H1 (cell line): Measurements from ENCODE around the gene EGFR. TPM values are rescaled to one million over a fixed set of nuclear protein-coding genes. Genes with fewer than 3 reads are reported as not detected.

Source experiments
- CTCF ChIA-PET: fragments of 300-600 bp; sonication (Branson Sonifier 250); formaldehyde crosslinking; loops from one replicate; lab custom pipeline; 2021; ENCODE audit not compliant: partially characterized antibody; lab: Charles Lee
- POLR2A ChIA-PET: fragments of 300-600 bp; sonication (Branson Sonifier 250); formaldehyde crosslinking; loops from one replicate; lab custom pipeline; 2021; ENCODE audit warnings: inconsistent platforms; ENCODE audit not compliant: partially characterized antibody; lab: Charles Lee
- DNase-seq, 2 experiments: peaks; one replicate each; pipeline versions ENCODE4 v3.0.0 to v3.0.0-alpha.2; 2010 to 2022; ENCODE audit warnings: low spot score in 2 of 2, low read depth in 1 of 2, mixed read lengths in 1 of 2
- FAIRE-seq: peaks from 2 replicates; lab custom pipeline; 2011; peaks lifted over from hg19 to GRCh38; lab: Jason Lieb, UNC
- H2AFZ ChIP-seq: 2 replicates; pipeline ENCODE4 v1.8.1; 2012; ENCODE audit warnings: low read length, inconsistent platforms
- H2AK5ac ChIP-seq: 2 replicates; pipeline ENCODE4 v1.6.1; 2013; ENCODE audit warnings: low read depth, low read length
- H2BK120ac ChIP-seq: replicated peaks from 2 replicates; pipeline ENCODE3; 2013; ENCODE audit warnings: low read depth, low read length, inconsistent platforms
- H2BK12ac ChIP-seq: 2 replicates; pipeline ENCODE4 v1.6.1; 2013; ENCODE audit warnings: low read depth, low read length
- H2BK15ac ChIP-seq: 2 replicates; pipeline ENCODE4 v1.6.1; 2013; ENCODE audit warnings: low read length
- H2BK20ac ChIP-seq: 2 replicates; pipeline ENCODE4 v1.6.1; 2013; ENCODE audit warnings: low read length
- H2BK5ac ChIP-seq: 2 replicates; pipeline ENCODE4 v1.6.1; 2013; ENCODE audit warnings: low read depth, low read length
- H3K14ac ChIP-seq: 2 replicates; pipeline ENCODE4 v1.6.1; 2013; ENCODE audit warnings: inconsistent platforms; ENCODE audit not compliant: insufficient read length
- H3K18ac ChIP-seq: 2 replicates; pipeline ENCODE4 v1.6.1; 2013; ENCODE audit warnings: low read length; ENCODE audit errors: extremely low read depth
- H3K23ac ChIP-seq: 2 replicates; pipeline ENCODE4 v1.6.1; 2013; ENCODE audit warnings: inconsistent platforms; ENCODE audit not compliant: insufficient read length
- H3K23me2 ChIP-seq: 2 replicates; pipeline ENCODE4 v1.6.1; 2013; ENCODE audit warnings: low read depth, low read length
- H3K27ac ChIP-seq: 2 replicates; pipeline ENCODE4 v1.6.1; 2011; ENCODE audit warnings: low read depth, low read length, inconsistent platforms
- H3K27me3 ChIP-seq, 4 experiments: replicated peaks in 1 of 4; 1 replicate in 1 of 4; 2 replicates in 3 of 4; pipeline versions ENCODE4 v1.6.1 to v1.8.1; 2011 to 2013; ENCODE audit warnings: low read length in 3 of 4, mild to moderate bottlenecking in 3 of 4, inconsistent platforms in 2 of 4, mixed read lengths in 2 of 4, moderate library complexity in 1 of 4; ENCODE audit not compliant: control insufficient read depth in 3 of 4, insufficient read depth in 3 of 4; ENCODE audit errors: extremely low read depth in 1 of 4
- H3K36me3 ChIP-seq, 4 experiments: 2 replicates each; pipeline versions ENCODE4 v1.6.1 to v1.8.1; 2011 to 2013; ENCODE audit warnings: mild to moderate bottlenecking in 4 of 4, low read length in 3 of 4, moderate library complexity in 2 of 4, control low read depth in 1 of 4, inconsistent platforms in 1 of 4; ENCODE audit not compliant: insufficient read depth in 4 of 4, control insufficient read depth in 2 of 4
- H3K4ac ChIP-seq: replicated peaks from 2 replicates; pipeline ENCODE3; 2013; ENCODE audit warnings: low read length, low read depth, mixed read lengths, inconsistent platforms; ENCODE audit not compliant: insufficient read length
- H3K4me1 ChIP-seq, 4 experiments: replicated peaks in 1 of 4; 1 replicate in 1 of 4; 2 replicates in 3 of 4; pipeline versions ENCODE4 v1.6.1 to v1.8.1; 2011 to 2013; ENCODE audit warnings: low read length in 3 of 4, inconsistent platforms in 2 of 4, mixed read lengths in 1 of 4; ENCODE audit not compliant: insufficient read depth in 4 of 4, control insufficient read depth in 3 of 4
- H3K4me2 ChIP-seq, 2 experiments: 2 replicates each; pipeline versions ENCODE4 v1.6.1 to v1.8.1; 2011 to 2013; ENCODE audit warnings: low read depth in 2 of 2, low read length in 2 of 2, control low read depth in 1 of 2, inconsistent platforms in 1 of 2, mild to moderate bottlenecking in 1 of 2; ENCODE audit not compliant: insufficient read depth in 1 of 2
- H3K4me3 ChIP-seq, 4 experiments: fragments of 200-600, 300-600 bp in 1 of 4; sonication (generic), shearing (Covaris generic), sonication (Bioruptor Twin) in 1 of 4; 2 replicates each; pipeline versions ENCODE4 v1.5.1 to v1.8.1; 2011 to 2016; ENCODE audit warnings: low read length in 4 of 4, low read depth in 3 of 4, control low read depth in 2 of 4, inconsistent platforms in 2 of 4, mild to moderate bottlenecking in 2 of 4, mixed read lengths in 1 of 4, moderate library complexity in 1 of 4; ENCODE audit not compliant: insufficient read depth in 2 of 4; ENCODE audit errors: extremely low read depth in 1 of 4
- H3K56ac ChIP-seq: replicated peaks from 2 replicates; pipeline ENCODE3; 2013; ENCODE audit warnings: low read depth, mild to moderate bottlenecking, mixed read lengths, low read length, inconsistent platforms; ENCODE audit not compliant: insufficient read length
- H3K79me1 ChIP-seq: 2 replicates; pipeline ENCODE4 v1.6.1; 2013; ENCODE audit warnings: low read depth, low read length, control low read depth
- H3K79me2 ChIP-seq, 2 experiments: 2 replicates each; pipeline versions ENCODE4 v1.6.1 to v1.8.1; 2012 to 2013; ENCODE audit warnings: low read length in 2 of 2, mild to moderate bottlenecking in 2 of 2, inconsistent platforms in 1 of 2; ENCODE audit not compliant: insufficient read depth in 2 of 2, control insufficient read depth in 1 of 2
- H3K9ac ChIP-seq, 4 experiments: replicated peaks in 1 of 4; 1 replicate in 1 of 4; 2 replicates in 3 of 4; pipeline versions ENCODE4 v1.6.1 to v1.8.1; 2011 to 2013; ENCODE audit warnings: low read depth in 3 of 4, low read length in 3 of 4, control low read depth in 2 of 4, mild to moderate bottlenecking in 2 of 4, moderate library complexity in 2 of 4, inconsistent platforms in 1 of 4; ENCODE audit errors: extremely low read depth in 1 of 4
- H3K9me3 ChIP-seq, 2 experiments: 2 replicates each; pipeline versions ENCODE4 v1.6.1 to v1.8.1; 2012 to 2013; ENCODE audit warnings: mild to moderate bottlenecking in 2 of 2, moderate library complexity in 2 of 2, control low read depth in 1 of 2, inconsistent platforms in 1 of 2, low read depth in 1 of 2, low read length in 1 of 2, mixed read lengths in 1 of 2; ENCODE audit not compliant: insufficient read depth in 2 of 2
- H4K20me1 ChIP-seq, 2 experiments: replicated peaks in 1 of 2; 2 replicates each; pipeline versions ENCODE3 to v1.8.1; 2011 to 2013; ENCODE audit warnings: inconsistent platforms in 2 of 2, low read length in 2 of 2, mild to moderate bottlenecking in 1 of 2; ENCODE audit not compliant: insufficient read depth in 2 of 2, control insufficient read depth in 1 of 2
- H4K5ac ChIP-seq: 2 replicates; pipeline ENCODE4 v1.6.1; 2013; ENCODE audit warnings: low read length, low read depth, mixed read lengths, inconsistent platforms; ENCODE audit not compliant: insufficient read length
- H4K8ac ChIP-seq: 2 replicates; pipeline ENCODE4 v1.8.0; 2013; ENCODE audit warnings: mild to moderate bottlenecking, moderate library complexity, low read length, inconsistent platforms; ENCODE audit not compliant: insufficient read depth; ENCODE audit errors: extremely low read depth
- H4K91ac ChIP-seq: replicated peaks from 2 replicates; pipeline ENCODE3; 2013; ENCODE audit warnings: low read length, mixed read lengths, inconsistent platforms; ENCODE audit not compliant: insufficient read length
- ASH2L ChIP-seq: fragments of 200-600, 300-600 bp; sonication (generic); IDR thresholded peaks from one replicate; pipeline ENCODE4 v1.7.1; 2017; ENCODE audit warnings: low read length
- CTBP2 ChIP-seq: IDR thresholded peaks from 2 replicates; pipeline ENCODE4 v1.7.0; 2011; ENCODE audit warnings: borderline replicate concordance, mild to moderate bottlenecking, moderate library complexity, mixed read lengths, low read length; ENCODE audit not compliant: insufficient read depth, insufficient read length
- SP4 ChIP-seq: IDR thresholded peaks from 2 replicates; pipeline ENCODE4 v1.6.1; 2012; ENCODE audit warnings: low read length, inconsistent platforms
- SUZ12 ChIP-seq: fragments of 200-600 bp; sonication (generic); IDR thresholded peaks from 2 replicates; pipeline ENCODE4 v1.6.1; 2012; ENCODE audit warnings: mild to moderate bottlenecking, inconsistent platforms, low read length, moderate library complexity, mixed read lengths
- TAF1 ChIP-seq: IDR thresholded peaks from 2 replicates; pipeline ENCODE4 v1.6.1; 2011; ENCODE audit warnings: mild to moderate bottlenecking, low read depth, low read length
- WGBS, 2 experiments: shearing (Covaris generic) in 1 of 2; methylation state at CpG; one replicate each; pipeline versions ENCODE4 v1.1.6 to v1.1.7; 2013 to 2015; ENCODE audit warnings: low lambda C conversion rate in 2 of 2, mixed read lengths in 2 of 2, inconsistent platforms in 1 of 2, low coverage in 1 of 2, missing lambda C conversion rate in 1 of 2; ENCODE audit not compliant: insufficient replicate concordance in 2 of 2, insufficient coverage in 1 of 2, insufficient read length in 1 of 2; ENCODE audit errors: extremely low coverage in 1 of 2, missing lambda C conversion rate in 1 of 2; 5-methylcytosine and 5-hydroxymethylcytosine counted together
- polyA plus RNA-seq, 7 experiments: library from polyadenylated mRNA; depleted of rRNA in 3 of 7; stranded (reverse) in 5 of 7; unstranded in 2 of 7; fragments of >200 nt in 5 of 7; fragments of 200-250 nt in 2 of 7; gene quantifications; 1 replicate in 5 of 7; 2 replicates in 1 of 7; 4 replicates in 1 of 7; pipeline versions ENCODE4 v1.2.1 to v1.2.3, GENCODE V29; 2011 to 2013; ENCODE audit warnings: missing spikeins in 2 of 7, mixed read lengths in 2 of 7
- total RNA-seq: library from RNA; stranded (reverse); fragmentation: NEBNext Ultra II Directional; extraction: Animal tissue kit (Norgen Biotek cat#: 25700); gene quantifications from 2 replicates; pipeline ENCODE4 v1.2.1, GENCODE V29; 2021
- TF ChIP-seq, protein P1 (sequence below): IDR thresholded peaks from 2 replicates; pipeline ENCODE4 v1.6.1; 2011; ENCODE audit warnings: low read length, improper control_type of control experiment

Gene EGFR
- total and polyA plus RNA-seq, 2 of the 8 experiments (the other 6 are each of a cell fraction or from before 2014, with no cell fraction given) = 1.9 to 5.8 TPM

DNA sequence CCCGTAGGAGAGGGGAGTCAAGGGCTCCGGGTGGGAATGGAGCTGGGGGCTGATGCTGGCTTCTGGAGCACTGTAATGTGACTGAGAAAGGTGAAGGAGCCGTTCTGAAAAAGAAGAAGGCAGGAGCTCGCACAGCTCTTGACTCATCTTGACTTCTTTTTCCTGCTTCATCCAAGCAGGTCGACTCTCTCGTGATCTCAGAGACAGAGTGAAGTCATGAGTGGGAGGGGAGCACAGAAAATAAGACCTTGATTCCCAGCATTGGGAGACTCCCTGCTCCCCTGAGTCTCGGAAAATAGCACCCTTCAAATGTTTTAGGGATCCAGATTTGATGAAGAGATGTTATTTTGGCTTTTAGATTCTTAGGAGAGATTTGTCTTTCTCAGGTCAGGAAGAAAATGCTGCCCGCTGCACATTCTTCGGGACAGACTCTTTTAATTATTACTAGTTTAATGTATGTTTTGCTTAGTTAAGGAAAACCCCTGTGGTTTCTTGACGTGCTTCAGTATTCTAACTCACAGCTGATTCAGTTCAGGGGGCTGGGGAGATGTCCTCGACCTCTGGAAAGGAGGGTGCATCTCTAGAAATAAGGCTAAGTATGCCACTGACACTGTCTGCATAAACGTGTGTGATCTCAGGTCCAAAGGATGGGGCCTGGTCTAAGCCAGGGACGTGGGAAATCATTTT lies 34.1 kb downstream of the EGFR start:
- Histone ChIP-seq H3K4me1 (peaks cover 0 to 2% (median 0%) of the 10 kb centered on the region in 4 experiments; a peak in 2 of 7 replicates), H2BK12ac (no peak overlapping the region), H3K79me1 (no peaks in the 10 kb centered on the region), H3K9me3 (no peaks in the 10 kb centered on the region), H3K4me3 (no peak overlapping the region), H2BK15ac (no peak overlapping the region), H4K8ac (no peak overlapping the region), H3K23ac (no peak overlapping the region), H4K91ac (no peak overlapping the region), H3K27ac (no peak overlapping the region), H3K18ac (no peak overlapping the region), H3K23me2 (no peaks in the 10 kb centered on the region; the same call in 1 of the 2 replicates), H3K79me2 (no peaks in the 10 kb centered on the region), H4K20me1 (no peaks in the 10 kb centered on the region), H2AFZ (no peak overlapping the region), H3K36me3 (no peaks in the 10 kb centered on the region), H2AK5ac (no peak overlapping the region; the same call in 1 of the 2 replicates), H3K56ac (no peak overlapping the region), H3K9ac (no peak overlapping the region), H3K4ac (no peak overlapping the region), H2BK120ac (no peak overlapping the region), H4K5ac (no peak overlapping the region), H3K27me3 (no peaks in the 10 kb centered on the region), H2BK5ac (no peak overlapping the region), H3K4me2 (no peak overlapping the region), H3K14ac (no peak overlapping the region), H2BK20ac (no peak overlapping the region)
- FAIRE-seq (no peak), DNase-seq (no peak)
- ChIA-PET CTCF (interaction anchor here (1.3 kb wide), 1 partner anchor 203 kb away, joined by 3 read pairs; no protein-coding TSS in a partner anchor), POLR2A (no interaction called here)
- 89% methylated on average over 13 of the region's 13 CpGs; no CpG with 5 or more reads in 1 of the 2 experiments for WGBS, 2 experiments
- TF ChIP-seq SP4 (no peak), SUZ12 (no peak), ASH2L (no peak), CTBP2 (no peak), TAF1 (no peak)
- TF ChIP-seq, protein P1, sequence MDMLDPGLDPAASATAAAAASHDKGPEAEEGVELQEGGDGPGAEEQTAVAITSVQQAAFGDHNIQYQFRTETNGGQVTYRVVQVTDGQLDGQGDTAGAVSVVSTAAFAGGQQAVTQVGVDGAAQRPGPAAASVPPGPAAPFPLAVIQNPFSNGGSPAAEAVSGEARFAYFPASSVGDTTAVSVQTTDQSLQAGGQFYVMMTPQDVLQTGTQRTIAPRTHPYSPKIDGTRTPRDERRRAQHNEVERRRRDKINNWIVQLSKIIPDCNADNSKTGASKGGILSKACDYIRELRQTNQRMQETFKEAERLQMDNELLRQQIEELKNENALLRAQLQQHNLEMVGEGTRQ = no peak
